IMR-90 (cell line): ENCODE measurements around the gene URI1. TPM values are rescaled to one million over a fixed set of nuclear protein-coding genes. Genes with fewer than 3 reads are reported as not detected.

Experiments
- ATAC-seq: fragments of 200-7000 bp; cut with Tn5 transposase; 2 replicates; pipeline ENCODE4 v1.9.1; 2020; ENCODE audit warnings: low read depth, mild to moderate bottlenecking, moderate library complexity
- BruUV-seq: library from RNA; stranded (reverse); fragments of 400-500 nt; replicated peaks from 2 replicates; lab custom pipeline; 2021; lab: Mats Ljungman, UMichigan
- CTCF ChIA-PET: fragments of 300-600 bp; formaldehyde crosslinking; extraction: SDS; loops from one replicate; lab custom pipeline; 2021; ENCODE audit warnings: antibody characterized with exemption; lab: Yijun Ruan, JAX
- POLR2A ChIA-PET: fragments of 300-600 bp; sonication (Branson Sonifier 250); formaldehyde crosslinking; loops from one replicate; lab custom pipeline; 2022; ENCODE audit warnings: antibody characterized with exemption; ENCODE audit not compliant: unreplicated experiment; lab: Charles Lee
- DNase-seq: peaks from one replicate; pipeline ENCODE4 v3.0.0; 2013
- H2AFZ ChIP-seq: replicated peaks from 2 replicates; pipeline ENCODE3; 2013; ENCODE audit warnings: low read length, mild to moderate bottlenecking; ENCODE audit not compliant: poor library complexity
- H2AK5ac ChIP-seq: 2 replicates; pipeline ENCODE4 v1.6.1; 2013; ENCODE audit warnings: low read depth, low read length, inconsistent platforms
- H2AK9ac ChIP-seq: replicated peaks from 2 replicates; pipeline ENCODE3; 2013; ENCODE audit warnings: mild to moderate bottlenecking, low read depth, low read length, moderate library complexity; ENCODE audit not compliant: poor library complexity
- H2BK120ac ChIP-seq: 2 replicates; pipeline ENCODE4 v1.6.1; 2013; ENCODE audit warnings: low read depth, low read length, inconsistent platforms
- H2BK15ac ChIP-seq: 3 replicates; pipeline ENCODE4 v1.6.1; 2013; ENCODE audit warnings: low read depth, low read length, inconsistent platforms
- H2BK20ac ChIP-seq: 2 replicates; pipeline ENCODE4 v1.6.1; 2013; ENCODE audit warnings: low read depth, mild to moderate bottlenecking, inconsistent platforms, low read length, moderate library complexity
- H2BK5ac ChIP-seq: 2 replicates; pipeline ENCODE4 v1.6.1; 2013; ENCODE audit warnings: mild to moderate bottlenecking, low read depth, low read length, inconsistent platforms; ENCODE audit not compliant: poor library complexity, severe bottlenecking
- H3K14ac ChIP-seq: replicated peaks from 2 replicates; pipeline ENCODE4 v1.6.1; 2013; ENCODE audit warnings: low read depth, low read length, inconsistent platforms
- H3K18ac ChIP-seq: 2 replicates; pipeline ENCODE4 v1.6.1; 2013; ENCODE audit warnings: low read depth, low read length, control low read depth
- H3K23ac ChIP-seq: 2 replicates; pipeline ENCODE4 v1.6.1; 2013; ENCODE audit warnings: low read depth, low read length, inconsistent platforms
- H3K27ac ChIP-seq: 2 replicates; pipeline ENCODE4 v1.5.1; 2013; ENCODE audit warnings: mild to moderate bottlenecking, control low read depth, low read length; ENCODE audit not compliant: insufficient read depth
- H3K27me3 ChIP-seq: 2 replicates; pipeline ENCODE4 v1.6.1; 2013; ENCODE audit warnings: low read length; ENCODE audit not compliant: control insufficient read depth, insufficient read depth
- H3K36me3 ChIP-seq: 2 replicates; pipeline ENCODE4 v1.6.1; 2013; ENCODE audit warnings: low read length, mixed read lengths; ENCODE audit not compliant: control insufficient read depth, insufficient read depth
- H3K4ac ChIP-seq: 2 replicates; pipeline ENCODE4 v1.6.1; 2013; ENCODE audit warnings: low read depth, low read length, inconsistent platforms
- H3K4me1 ChIP-seq: 2 replicates; pipeline ENCODE4 v1.6.1; 2013; ENCODE audit warnings: low read length, mixed read lengths; ENCODE audit not compliant: control insufficient read depth, insufficient read depth
- H3K4me2 ChIP-seq: 2 replicates; pipeline ENCODE4 v1.6.1; 2013; ENCODE audit warnings: low read depth, mild to moderate bottlenecking, control low read depth, low read length, moderate library complexity
- H3K4me3 ChIP-seq: 2 replicates; pipeline ENCODE4 v1.5.1; 2013; ENCODE audit warnings: low read depth, mild to moderate bottlenecking, control low read depth, low read length, moderate library complexity; ENCODE audit not compliant: insufficient read depth
- H3K56ac ChIP-seq: 2 replicates; pipeline ENCODE4 v1.6.1; 2013; ENCODE audit warnings: low read length, inconsistent platforms; ENCODE audit not compliant: insufficient read depth; ENCODE audit errors: extremely low read depth
- H3K79me1 ChIP-seq, 2 experiments: 2 replicates each; pipeline ENCODE4 v1.6.1; 2013; ENCODE audit warnings: low read length in 2 of 2, inconsistent platforms in 1 of 2, low read depth in 1 of 2
- H3K9ac ChIP-seq: 2 replicates; pipeline ENCODE4 v1.6.1; 2013; ENCODE audit warnings: low read depth, low read length, control low read depth
- H3K9me1 ChIP-seq: 2 replicates; pipeline ENCODE4 v1.6.1; 2013; ENCODE audit warnings: low read length, inconsistent platforms; ENCODE audit not compliant: insufficient read depth
- H3K9me3 ChIP-seq: 2 replicates; pipeline ENCODE4 v1.6.1; 2013; ENCODE audit warnings: low read length; ENCODE audit not compliant: control insufficient read depth, insufficient read depth
- H4K20me1 ChIP-seq: 2 replicates; pipeline ENCODE4 v1.6.1; 2013; ENCODE audit warnings: low read length, inconsistent platforms; ENCODE audit not compliant: insufficient read depth
- H4K5ac ChIP-seq: 2 replicates; pipeline ENCODE4 v1.6.1; 2013; ENCODE audit warnings: mild to moderate bottlenecking, low read depth, low read length, control low read depth
- H4K8ac ChIP-seq, 2 experiments: 2 replicates each; pipeline ENCODE4 v1.6.1; 2013; ENCODE audit warnings: low read depth in 2 of 2, low read length in 2 of 2, control low read depth in 1 of 2, inconsistent platforms in 1 of 2
- H4K91ac ChIP-seq: 2 replicates; pipeline ENCODE4 v1.6.1; 2013; ENCODE audit warnings: low read depth, low read length, inconsistent platforms; ENCODE audit not compliant: insufficient read depth
- BHLHE40 ChIP-seq: fragments of 150-350 bp; IDR thresholded peaks from 2 replicates; pipeline ENCODE4 v1.6.1; 2016; ENCODE audit warnings: mild to moderate bottlenecking, low read depth, low read length
- CEBPB ChIP-seq: IDR thresholded peaks from 2 replicates; pipeline ENCODE4 v1.6.1; 2012; ENCODE audit warnings: low read depth, low read length, improper control_type of control experiment
- CHD1 ChIP-seq: IDR thresholded peaks from 2 replicates; pipeline ENCODE4 v1.6.1; 2012; ENCODE audit warnings: low read depth, low read length, improper control_type of control experiment
- MAZ ChIP-seq: IDR thresholded peaks from 2 replicates; pipeline ENCODE4 v1.6.1; 2012; ENCODE audit warnings: low read depth, mild to moderate bottlenecking, low read length, improper control_type of control experiment, moderate library complexity, borderline replicate concordance
- NFE2L2 ChIP-seq: fragments of 150-350 bp; IDR thresholded peaks from 2 replicates; pipeline ENCODE4 v1.6.1; 2016; ENCODE audit warnings: low read depth, mild to moderate bottlenecking, low read length
- RAD21 ChIP-seq: IDR thresholded peaks from 2 replicates; pipeline ENCODE4 v1.6.1; 2012; ENCODE audit warnings: low read length, improper control_type of control experiment
- RCOR1 ChIP-seq: IDR thresholded peaks from 2 replicates; pipeline ENCODE4 v1.6.1; 2012; ENCODE audit warnings: mild to moderate bottlenecking, low read length, improper control_type of control experiment; ENCODE audit not compliant: insufficient replicate concordance
- RFX5 ChIP-seq: IDR thresholded peaks from 2 replicates; pipeline ENCODE4 v1.8.0; 2012; ENCODE audit warnings: low read depth, mild to moderate bottlenecking, low read length, moderate library complexity
- SMC3 ChIP-seq: fragments of 150-350 bp; IDR thresholded peaks from 2 replicates; pipeline ENCODE4 v1.6.1; 2016; ENCODE audit warnings: low read depth, mild to moderate bottlenecking, antibody characterized with exemption, low read length, moderate library complexity
- WGBS, 2 experiments: methylation state at CpG; one replicate each; pipeline versions ENCODE4 v1.1.5 to v1.1.7; 2013; ENCODE audit warnings: missing lambda C conversion rate in 2 of 2; ENCODE audit not compliant: insufficient read length in 1 of 2; ENCODE audit errors: extremely low coverage in 2 of 2; 5-methylcytosine and 5-hydroxymethylcytosine counted together
- dilution Hi-C: fragments of 300-500 bp; cut with HindIII; formaldehyde crosslinking; loops from one replicate; pipeline ENCODE4 v1.14.3; 2018; ENCODE audit warnings: low sequenced_read_pairs; ENCODE audit not compliant: unreplicated experiment
- in situ Hi-C: fragments of 300-500 bp; cut with MboI; formaldehyde crosslinking; loops from 3 replicates; pipeline ENCODE4 v1.14.3; 2019; ENCODE audit warnings: low sequenced_read_pairs, inconsistent platforms, mixed read lengths
- intact Hi-C: fragments of 100-400 bp; cut with micrococcal nuclease; formaldehyde crosslinking; loops from 2 replicates; pipeline ENCODE4 v1.10.0; 2022
- polyA plus RNA-seq, 3 experiments: library from polyadenylated mRNA; depleted of rRNA; stranded (reverse); fragments of >200 nt; gene quantifications; 2 replicates each; pipeline ENCODE4 v1.2.3, GENCODE V29; 2012; ENCODE audit warnings: low replicate concordance in 1 of 3
- total RNA-seq: library from RNA; depleted of rRNA; stranded (reverse); fragments of >200 nt; gene quantifications from 2 replicates; pipeline ENCODE4 v1.2.3, GENCODE V29; 2012
- TF ChIP-seq, protein P1 (sequence below): fragments of 150-350 bp; IDR thresholded peaks from 2 replicates; pipeline ENCODE4 v1.6.1; 2016; ENCODE audit warnings: low read depth, mild to moderate bottlenecking, low read length, moderate library complexity, borderline replicate concordance
- TF ChIP-seq, protein P2 (sequence below): conservative IDR thresholded peaks from 2 replicates; pipeline ENCODE4 v1.5.1; 2012; ENCODE audit warnings: mild to moderate bottlenecking, low read depth, low read length, improper control_type of control experiment
- TF ChIP-seq, protein P3 (sequence below): fragments of 150-350 bp; IDR thresholded peaks from 2 replicates; pipeline ENCODE4 v1.6.1; 2017; ENCODE audit warnings: mild to moderate bottlenecking, antibody characterized with exemption, low read length, low read depth

The URI1 gene
- total and polyA plus RNA-seq, 2 of the 4 experiments (the other 2 are of a cell fraction), result 43.2 to 45.3 TPM

DNA sequence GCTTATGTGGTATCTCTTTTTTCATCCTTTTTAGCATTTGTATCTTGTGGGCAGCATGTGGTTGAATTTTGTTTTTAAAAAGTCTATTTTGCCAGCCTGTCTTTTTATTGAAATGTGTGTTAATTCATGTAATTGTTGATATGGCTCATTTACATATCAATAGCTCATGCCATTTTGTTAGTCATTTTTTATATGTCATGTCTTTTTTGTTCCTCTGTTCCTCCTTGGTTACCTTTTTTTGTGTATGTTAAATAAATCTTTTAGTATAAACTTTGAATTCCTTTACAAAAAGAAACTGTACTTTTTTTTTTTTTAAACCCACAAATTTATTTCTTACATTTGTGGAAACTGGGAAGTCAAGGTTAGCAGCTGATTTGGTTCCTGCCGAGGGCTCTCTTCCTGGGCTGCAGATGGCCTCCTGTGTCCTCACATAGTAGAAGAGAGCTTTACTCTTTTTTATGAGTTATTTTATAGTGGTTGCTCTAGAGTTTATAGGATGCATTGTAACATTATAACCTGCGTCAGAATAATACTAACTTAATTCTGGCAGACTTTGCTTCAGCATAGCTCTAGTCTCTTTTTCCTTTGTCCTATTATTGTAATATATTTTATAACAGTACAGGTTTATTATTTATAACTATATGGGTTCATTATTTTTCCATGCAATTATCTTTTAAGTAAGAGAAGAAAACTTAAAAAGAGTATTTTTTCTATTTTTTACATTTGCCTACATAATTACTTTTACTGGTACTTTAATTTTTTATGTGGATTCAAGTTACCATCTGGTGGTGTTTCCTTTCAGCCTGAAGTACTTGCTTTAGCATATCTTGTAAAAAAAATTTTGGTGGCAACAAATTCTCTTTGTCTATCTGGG, 86.3 kb downstream of the URI1 start:
- Histone ChIP-seq H4K5ac (no peak overlapping the region), H3K4me3 (no peak overlapping the region), H3K23ac (no peak overlapping the region), H2BK120ac (no peak overlapping the region), H3K9me1 (no peaks in the 10 kb centered on the region), H2BK20ac (no peak overlapping the region), H3K9ac (no peak overlapping the region), H3K36me3 (no peaks in the 10 kb centered on the region), H3K27me3 (no peaks in the 10 kb centered on the region), H3K79me1 (0 out of 4 replicates have a peak, but pooled peaks cover 0 to 4% of the 10 kb centered on the region in 2 experiments), H3K56ac (no peak overlapping the region), H2AK9ac (no peak overlapping the region), H4K91ac (no peak overlapping the region), H3K27ac (no peak overlapping the region), H3K9me3 (no peaks in the 10 kb centered on the region), H3K4me1 (no peaks in the 10 kb centered on the region), H2BK5ac (no peak overlapping the region), H4K8ac (no peak overlapping the region), H3K4me2 (no peak overlapping the region), H2AFZ (no peak overlapping the region), H4K20me1 (no peaks in the 10 kb centered on the region), H3K4ac (no peak overlapping the region), H2BK15ac (no peak overlapping the region), H2AK5ac (no peak overlapping the region), H3K14ac (no peak overlapping the region), H3K18ac (no peak overlapping the region)
- no peak for DNase-seq
- no peak for ATAC-seq
- ChIA-PET CTCF (interaction anchor here (0.6 kb wide), 1 partner anchor 32 kb away, joined by 5 read pairs; no protein-coding TSS in a partner anchor), POLR2A (no interaction called here)
- no TSS peak for BruUV-seq
- in situ Hi-C loops (no loop called here), dilution Hi-C loops (no loop called here), intact Hi-C loops (no loop called here)
- TF ChIP-seq RCOR1 (no peak), BHLHE40 (no peak), CEBPB (no peak), RFX5 (no peak), CHD1 (no peak), NFE2L2 (no peak), SMC3 (no peak), MAZ (no peak), RAD21 (no peak)
- TF ChIP-seq, protein P1, sequence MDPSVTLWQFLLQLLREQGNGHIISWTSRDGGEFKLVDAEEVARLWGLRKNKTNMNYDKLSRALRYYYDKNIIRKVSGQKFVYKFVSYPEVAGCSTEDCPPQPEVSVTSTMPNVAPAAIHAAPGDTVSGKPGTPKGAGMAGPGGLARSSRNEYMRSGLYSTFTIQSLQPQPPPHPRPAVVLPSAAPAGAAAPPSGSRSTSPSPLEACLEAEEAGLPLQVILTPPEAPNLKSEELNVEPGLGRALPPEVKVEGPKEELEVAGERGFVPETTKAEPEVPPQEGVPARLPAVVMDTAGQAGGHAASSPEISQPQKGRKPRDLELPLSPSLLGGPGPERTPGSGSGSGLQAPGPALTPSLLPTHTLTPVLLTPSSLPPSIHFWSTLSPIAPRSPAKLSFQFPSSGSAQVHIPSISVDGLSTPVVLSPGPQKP, result no peak
- TF ChIP-seq, protein P2, sequence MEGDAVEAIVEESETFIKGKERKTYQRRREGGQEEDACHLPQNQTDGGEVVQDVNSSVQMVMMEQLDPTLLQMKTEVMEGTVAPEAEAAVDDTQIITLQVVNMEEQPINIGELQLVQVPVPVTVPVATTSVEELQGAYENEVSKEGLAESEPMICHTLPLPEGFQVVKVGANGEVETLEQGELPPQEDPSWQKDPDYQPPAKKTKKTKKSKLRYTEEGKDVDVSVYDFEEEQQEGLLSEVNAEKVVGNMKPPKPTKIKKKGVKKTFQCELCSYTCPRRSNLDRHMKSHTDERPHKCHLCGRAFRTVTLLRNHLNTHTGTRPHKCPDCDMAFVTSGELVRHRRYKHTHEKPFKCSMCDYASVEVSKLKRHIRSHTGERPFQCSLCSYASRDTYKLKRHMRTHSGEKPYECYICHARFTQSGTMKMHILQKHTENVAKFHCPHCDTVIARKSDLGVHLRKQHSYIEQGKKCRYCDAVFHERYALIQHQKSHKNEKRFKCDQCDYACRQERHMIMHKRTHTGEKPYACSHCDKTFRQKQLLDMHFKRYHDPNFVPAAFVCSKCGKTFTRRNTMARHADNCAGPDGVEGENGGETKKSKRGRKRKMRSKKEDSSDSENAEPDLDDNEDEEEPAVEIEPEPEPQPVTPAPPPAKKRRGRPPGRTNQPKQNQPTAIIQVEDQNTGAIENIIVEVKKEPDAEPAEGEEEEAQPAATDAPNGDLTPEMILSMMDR, result no peak
- TF ChIP-seq, protein P3, sequence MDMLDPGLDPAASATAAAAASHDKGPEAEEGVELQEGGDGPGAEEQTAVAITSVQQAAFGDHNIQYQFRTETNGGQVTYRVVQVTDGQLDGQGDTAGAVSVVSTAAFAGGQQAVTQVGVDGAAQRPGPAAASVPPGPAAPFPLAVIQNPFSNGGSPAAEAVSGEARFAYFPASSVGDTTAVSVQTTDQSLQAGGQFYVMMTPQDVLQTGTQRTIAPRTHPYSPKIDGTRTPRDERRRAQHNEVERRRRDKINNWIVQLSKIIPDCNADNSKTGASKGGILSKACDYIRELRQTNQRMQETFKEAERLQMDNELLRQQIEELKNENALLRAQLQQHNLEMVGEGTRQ, result no peak
- WGBS, 2 experiments, result no CpG with 5 or more reads among the region's 2 CpGs
